ENCODE results near the gene AGAP1. TPM values are rescaled to one million over a fixed set of nuclear protein-coding genes. Genes with fewer than 3 reads are reported as not detected.
"Not testable (repeated sequence)": the region's sequence is repeated elsewhere in the genome, so short reads cannot be mapped to it uniquely, and the experiment has no call there.

AGAP1 gene
- total and polyA plus RNA-seq, 2 donors (not counting 3 experiments of a cell fraction or from before 2014, with no cell fraction given): 10.2 to 20.9 TPM

GRCh38 chr2:235763816-235764215 is 270.0 kb downstream of the AGAP1 start:
- FAIRE-seq (no peak), DNase-seq (ENCODE audit: low read depth, low spot score) (no peak)
- no peaks in the 10 kb centered on the region for H3K4me1 ChIP-seq (ENCODE audit: control insufficient read depth, extremely low read depth, insufficient read depth, low read length)
- no peak overlapping the region for H2AFZ ChIP-seq (ENCODE audit: low read depth, low read length)
- TF ChIP-seq, protein P1, sequence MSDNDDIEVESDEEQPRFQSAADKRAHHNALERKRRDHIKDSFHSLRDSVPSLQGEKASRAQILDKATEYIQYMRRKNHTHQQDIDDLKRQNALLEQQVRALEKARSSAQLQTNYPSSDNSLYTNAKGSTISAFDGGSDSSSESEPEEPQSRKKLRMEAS (IDR thresholded peaks at IDR 0.05; ENCODE audit: insufficient read depth, insufficient read length): no peak
- TF ChIP-seq, protein P2, sequence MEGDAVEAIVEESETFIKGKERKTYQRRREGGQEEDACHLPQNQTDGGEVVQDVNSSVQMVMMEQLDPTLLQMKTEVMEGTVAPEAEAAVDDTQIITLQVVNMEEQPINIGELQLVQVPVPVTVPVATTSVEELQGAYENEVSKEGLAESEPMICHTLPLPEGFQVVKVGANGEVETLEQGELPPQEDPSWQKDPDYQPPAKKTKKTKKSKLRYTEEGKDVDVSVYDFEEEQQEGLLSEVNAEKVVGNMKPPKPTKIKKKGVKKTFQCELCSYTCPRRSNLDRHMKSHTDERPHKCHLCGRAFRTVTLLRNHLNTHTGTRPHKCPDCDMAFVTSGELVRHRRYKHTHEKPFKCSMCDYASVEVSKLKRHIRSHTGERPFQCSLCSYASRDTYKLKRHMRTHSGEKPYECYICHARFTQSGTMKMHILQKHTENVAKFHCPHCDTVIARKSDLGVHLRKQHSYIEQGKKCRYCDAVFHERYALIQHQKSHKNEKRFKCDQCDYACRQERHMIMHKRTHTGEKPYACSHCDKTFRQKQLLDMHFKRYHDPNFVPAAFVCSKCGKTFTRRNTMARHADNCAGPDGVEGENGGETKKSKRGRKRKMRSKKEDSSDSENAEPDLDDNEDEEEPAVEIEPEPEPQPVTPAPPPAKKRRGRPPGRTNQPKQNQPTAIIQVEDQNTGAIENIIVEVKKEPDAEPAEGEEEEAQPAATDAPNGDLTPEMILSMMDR (IDR thresholded peaks at IDR 0.05; ENCODE audit: extremely low read depth in 1 of 2, insufficient read depth in 1 of 2, low read depth in 1 of 2, low read length in 2 of 2): no peak
- TF ChIP-seq JUN (IDR thresholded peaks at IDR 0.05; ENCODE audit: borderline replicate concordance, insufficient read depth, insufficient read length, low read depth) (no peak), MYC (IDR thresholded peaks at IDR 0.05; ENCODE audit: low read depth, low read length) (no peak), EZH2 (IDR thresholded peaks at IDR 0.05; ENCODE audit: borderline replicate concordance, low read depth, low read length, severe bottlenecking) (no peak), POLR2A (IDR thresholded peaks at IDR 0.05; ENCODE audit: low read depth, low read length) (no peak), FOS (IDR thresholded peaks at IDR 0.05; ENCODE audit: borderline replicate concordance, insufficient read depth, low read length) (no peak), POLR2AphosphoS5 (IDR thresholded peaks at IDR 0.05; ENCODE audit: insufficient read depth, low read depth, low read length) (no peak), GATA2 (IDR thresholded peaks at IDR 0.05; ENCODE audit: insufficient read depth, insufficient read length, low read depth, low read length) (no peak)
- no peak overlapping the region for H3K4me2 ChIP-seq (ENCODE audit: insufficient read depth, low read length)
- no peaks in the 10 kb centered on the region for H3K9me1 ChIP-seq (replicated peaks; ENCODE audit: control insufficient read depth, extremely low read depth, insufficient read depth, low read length)
- H3K27ac ChIP-seq (ENCODE audit: insufficient read depth, low read depth, low read length): no peak overlapping the region
- dilution Hi-C loops (cut with MboI; ENCODE audit: extremely low pct_ligation_motif_present, low sequenced_read_pairs) (no loop called here), intact Hi-C loops (cut with micrococcal nuclease) (no loop called here)
- H3K4me3 ChIP-seq (replicated peaks in 1 of 3; ENCODE audit: insufficient read depth in 1 of 3, low read depth in 1 of 3, low read length in 3 of 3): no peak overlapping the region
- H3K79me2 ChIP-seq (ENCODE audit: control insufficient read depth, insufficient read depth, low read length): no peaks in the 10 kb centered on the region
- H4K20me1 ChIP-seq (replicated peaks; ENCODE audit: control insufficient read depth, extremely low read depth, insufficient read depth, low read length): no peaks in the 10 kb centered on the region
- H3K27me3 ChIP-seq (ENCODE audit: control insufficient read depth in 2 of 2, insufficient read depth in 2 of 2, low read length in 2 of 2): no peaks in the 10 kb centered on the region
- no peaks in the 10 kb centered on the region for H3K36me3 ChIP-seq (ENCODE audit: control insufficient read depth in 2 of 2, extremely low read depth in 1 of 2, insufficient read depth in 2 of 2, low read length in 2 of 2)
- ChIA-PET CTCF (interaction anchor here (1.2 kb wide), 1 partner anchor 15 kb away, joined by 3 read pairs; no protein-coding TSS in a partner anchor), POLR2A (no interaction called here)
- H3K9me3 ChIP-seq (replicated peaks; ENCODE audit: control insufficient read depth, insufficient read depth, low read length): no peaks in the 10 kb centered on the region
- no peak overlapping the region for H3K9ac ChIP-seq (replicated peaks; ENCODE audit: extremely low read depth, insufficient read depth, low read length)
- BruUV-seq (replicated peaks): no TSS peak

DNA sequence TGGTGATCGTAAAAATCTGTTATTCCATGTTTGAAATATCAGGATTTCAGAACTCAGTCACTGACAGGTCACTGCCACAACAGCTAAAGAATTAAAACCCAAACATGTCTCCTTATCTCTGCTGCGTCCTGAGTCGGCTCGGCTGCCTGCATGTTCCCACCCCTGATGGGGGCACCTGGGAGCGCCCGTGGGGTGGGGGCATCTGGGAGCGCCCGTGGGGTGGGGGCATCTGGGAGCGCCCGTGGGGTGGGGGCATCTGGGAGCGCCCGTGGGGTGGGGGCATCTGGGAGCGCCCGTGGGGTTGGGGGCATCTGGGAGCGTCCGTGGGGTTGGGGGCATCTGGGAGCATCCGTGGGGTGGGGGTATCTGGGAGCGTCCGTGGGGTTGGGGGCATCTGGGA is 270.6 kb downstream of the AGAP1 start:
- H3K9me1 ChIP-seq (replicated peaks; ENCODE audit: control insufficient read depth, extremely low read depth, insufficient read depth, low read length); H3K27ac ChIP-seq (ENCODE audit: insufficient read depth, low read depth, low read length); H3K79me2 ChIP-seq (ENCODE audit: control insufficient read depth, insufficient read depth, low read length); intact Hi-C loops (cut with micrococcal nuclease); FAIRE-seq; H3K9ac ChIP-seq (replicated peaks; ENCODE audit: extremely low read depth, insufficient read depth, low read length); H3K36me3 ChIP-seq (ENCODE audit: control insufficient read depth in 2 of 2, extremely low read depth in 1 of 2, insufficient read depth in 2 of 2, low read length in 2 of 2); H3K27me3 ChIP-seq (ENCODE audit: control insufficient read depth in 2 of 2, insufficient read depth in 2 of 2, low read length in 2 of 2); dilution Hi-C loops (cut with MboI; ENCODE audit: extremely low pct_ligation_motif_present, low sequenced_read_pairs); H3K4me3 ChIP-seq (replicated peaks in 1 of 3; ENCODE audit: insufficient read depth in 1 of 3, low read depth in 1 of 3, low read length in 3 of 3); H2AFZ ChIP-seq (ENCODE audit: low read depth, low read length); BruUV-seq (replicated peaks); H4K20me1 ChIP-seq (replicated peaks; ENCODE audit: control insufficient read depth, extremely low read depth, insufficient read depth, low read length); H3K4me1 ChIP-seq (ENCODE audit: control insufficient read depth, extremely low read depth, insufficient read depth, low read length); H3K9me3 ChIP-seq (replicated peaks; ENCODE audit: control insufficient read depth, insufficient read depth, low read length); H3K4me2 ChIP-seq (ENCODE audit: insufficient read depth, low read length); POLR2A ChIA-PET; DNase-seq (ENCODE audit: low read depth, low spot score): not testable (repeated sequence)
- CTCF ChIA-PET: interaction anchor here (1.2 kb wide), 1 partner anchor 15 kb away, joined by 3 read pairs; no protein-coding TSS in a partner anchor

Data from endothelial cell of umbilical vein (primary cell).